HG02642 (cell line): ENCODE measurements around the gene NTF4.
A peak's percentile ranks its signal among the peaks of the same experiment; 100 is the strongest.

Source experiments
- ATAC-seq: cut with Tn5 transposase; IDR thresholded peaks from one replicate; pipeline ENCODE4 v1.9.1; 2021; ENCODE audit warnings: mild to moderate bottlenecking; ENCODE audit not compliant: unreplicated experiment, poor library complexity

Gene NTF4, protein sequence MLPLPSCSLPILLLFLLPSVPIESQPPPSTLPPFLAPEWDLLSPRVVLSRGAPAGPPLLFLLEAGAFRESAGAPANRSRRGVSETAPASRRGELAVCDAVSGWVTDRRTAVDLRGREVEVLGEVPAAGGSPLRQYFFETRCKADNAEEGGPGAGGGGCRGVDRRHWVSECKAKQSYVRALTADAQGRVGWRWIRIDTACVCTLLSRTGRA

DNA sequence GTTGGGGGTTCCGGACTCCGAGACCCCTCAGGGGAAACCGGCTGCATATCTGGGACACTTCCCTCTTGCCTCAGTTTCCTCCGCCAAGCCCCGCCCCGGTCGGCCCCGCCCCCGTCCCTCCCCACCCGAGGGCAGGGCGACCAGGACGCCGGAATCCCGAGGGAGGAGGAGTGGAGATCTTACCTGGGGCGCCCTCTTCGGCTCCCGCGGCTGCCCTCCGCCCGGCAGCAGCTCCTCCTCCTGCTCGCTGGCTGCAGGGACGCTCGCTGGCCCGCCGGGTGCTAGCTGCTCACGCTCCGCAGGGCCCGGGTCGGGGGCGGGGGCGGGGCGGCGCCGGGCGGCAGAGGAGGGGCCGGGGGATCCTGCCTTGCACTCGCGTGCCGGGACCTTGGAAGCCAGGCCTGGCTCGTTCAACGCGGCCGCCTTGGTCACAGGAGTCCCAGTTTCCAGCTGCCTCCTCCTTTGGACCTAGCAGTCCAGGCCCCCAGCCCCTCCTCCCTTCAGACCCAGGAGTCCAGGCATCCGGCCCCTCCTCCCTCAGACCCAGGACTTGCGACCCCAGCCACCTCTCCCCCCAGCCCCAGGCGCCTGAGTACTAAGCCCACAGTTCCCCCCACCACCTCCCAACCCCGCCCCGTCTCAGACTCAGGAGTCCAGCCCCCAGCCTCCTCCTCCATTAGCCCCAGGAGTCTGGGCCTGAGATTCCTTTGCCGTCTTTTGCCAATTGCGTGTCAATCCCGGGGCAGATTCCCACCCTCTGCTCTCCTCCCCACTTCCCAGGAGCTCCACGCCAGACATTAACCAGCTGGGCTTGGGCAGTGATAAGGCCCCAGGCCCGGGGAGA, at the start of gene NTF4:
NTF4 (minus strand) TSS at position 51 of the 844 bp plus-strand sequence. CDS start 2,821 bp downstream, outside the sequence.
- ATAC-seq, result no peak

DNA sequence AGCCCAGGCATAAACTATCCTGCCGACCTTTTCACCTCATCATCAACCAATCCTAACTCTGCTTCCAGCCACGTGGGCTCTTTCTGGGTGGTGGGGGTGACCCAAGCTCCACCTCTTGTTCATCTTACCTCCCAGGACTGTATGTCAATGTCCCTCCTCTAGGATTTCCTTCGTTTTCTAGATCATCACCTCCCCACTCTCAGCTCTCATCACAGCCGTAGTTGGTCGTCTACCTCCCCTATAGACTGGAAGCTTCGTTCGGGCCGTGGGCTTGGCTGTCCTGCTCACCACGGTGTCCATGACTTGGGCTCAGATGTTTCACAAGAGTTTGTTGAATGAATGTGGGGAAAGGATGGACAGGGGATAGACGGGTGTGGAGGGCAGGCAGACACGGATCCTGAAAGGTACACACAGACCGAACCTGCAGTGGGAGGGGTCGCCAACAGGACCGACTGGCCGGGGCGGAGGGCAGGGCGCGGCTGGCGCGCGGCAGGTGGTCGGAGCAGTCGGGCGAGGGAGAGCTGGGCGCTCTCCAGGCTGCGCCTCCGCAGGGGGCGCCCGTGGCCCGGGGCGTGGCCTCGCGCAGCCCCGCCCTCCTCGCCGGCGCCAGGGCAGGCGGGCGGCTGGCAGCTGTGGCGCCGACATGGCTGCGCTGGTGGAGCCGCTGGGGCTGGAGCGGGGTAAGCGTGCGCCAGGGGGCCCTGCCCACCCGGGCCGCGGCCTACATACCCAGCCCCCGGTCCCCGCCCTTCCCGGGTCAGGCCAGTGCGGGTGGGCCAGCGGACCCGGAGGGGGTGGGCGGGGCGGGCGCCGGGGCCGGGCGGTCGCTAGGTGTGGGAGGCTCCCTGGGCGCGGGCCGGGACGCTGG, 49.4 kb upstream of the NTF4 start, which contains the start of gene LIN7B:
LIN7B (plus strand) TSS at position 609 of the 868 bp plus-strand sequence; CDS start at position 644, 35 bp downstream.
- peak; percentile 50 for ATAC-seq

DNA sequence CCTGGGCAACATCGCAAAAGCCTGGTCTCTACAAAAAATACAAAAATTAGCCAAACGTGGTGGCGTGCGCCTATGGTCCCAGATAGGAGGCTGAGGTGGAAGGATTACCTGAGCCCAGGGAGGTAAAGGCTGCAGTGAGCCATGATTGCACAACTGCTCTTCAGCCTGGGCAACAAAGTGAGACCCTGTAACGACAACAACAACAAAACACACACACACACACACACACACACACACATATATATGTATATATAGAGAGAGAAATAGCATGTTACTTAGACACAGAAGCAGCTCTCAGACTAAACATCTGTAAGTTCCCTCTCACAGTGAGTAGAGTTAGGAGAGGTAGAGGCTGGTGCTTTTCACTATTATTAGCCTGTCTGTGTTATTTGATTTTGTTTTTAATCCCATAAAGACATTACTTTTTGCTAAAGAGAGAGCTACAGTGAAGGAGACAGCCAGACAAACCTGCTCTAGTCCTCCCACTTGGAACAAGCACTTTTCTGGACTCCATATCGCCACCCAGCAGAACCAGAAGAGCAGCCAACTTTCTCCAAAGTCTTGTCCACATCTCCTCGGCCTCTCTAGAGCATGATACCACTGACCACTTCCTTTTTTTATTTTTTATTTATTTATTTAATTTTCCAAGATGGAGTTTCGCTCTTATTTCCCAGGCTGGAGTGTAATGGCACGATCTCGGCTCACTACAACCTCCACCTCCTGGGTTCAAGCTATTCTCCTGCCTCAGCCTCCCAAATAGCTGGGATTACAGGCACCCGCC, 46.8 kb upstream of the NTF4 start:
- ATAC-seq, result no peak

DNA sequence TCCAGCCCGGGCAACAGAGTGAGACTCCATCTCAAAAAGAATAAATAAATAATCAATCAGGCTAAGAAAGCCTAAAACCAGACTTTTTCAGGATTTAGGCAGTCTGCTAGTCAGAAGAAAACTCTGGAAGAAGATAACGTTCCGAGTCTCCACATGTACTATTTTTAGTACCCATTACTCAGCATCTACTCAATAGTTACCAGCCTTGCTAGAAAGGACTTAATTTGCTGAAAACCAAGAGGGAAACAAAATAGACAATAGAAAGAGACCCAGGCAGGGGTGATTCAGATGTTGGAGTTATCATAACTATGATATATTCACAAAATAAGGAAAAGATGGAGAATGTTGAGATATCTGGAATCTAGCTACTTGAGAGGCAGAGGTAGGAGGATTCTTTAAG, 45.9 kb upstream of the NTF4 start:
- ATAC-seq, result no peak

DNA sequence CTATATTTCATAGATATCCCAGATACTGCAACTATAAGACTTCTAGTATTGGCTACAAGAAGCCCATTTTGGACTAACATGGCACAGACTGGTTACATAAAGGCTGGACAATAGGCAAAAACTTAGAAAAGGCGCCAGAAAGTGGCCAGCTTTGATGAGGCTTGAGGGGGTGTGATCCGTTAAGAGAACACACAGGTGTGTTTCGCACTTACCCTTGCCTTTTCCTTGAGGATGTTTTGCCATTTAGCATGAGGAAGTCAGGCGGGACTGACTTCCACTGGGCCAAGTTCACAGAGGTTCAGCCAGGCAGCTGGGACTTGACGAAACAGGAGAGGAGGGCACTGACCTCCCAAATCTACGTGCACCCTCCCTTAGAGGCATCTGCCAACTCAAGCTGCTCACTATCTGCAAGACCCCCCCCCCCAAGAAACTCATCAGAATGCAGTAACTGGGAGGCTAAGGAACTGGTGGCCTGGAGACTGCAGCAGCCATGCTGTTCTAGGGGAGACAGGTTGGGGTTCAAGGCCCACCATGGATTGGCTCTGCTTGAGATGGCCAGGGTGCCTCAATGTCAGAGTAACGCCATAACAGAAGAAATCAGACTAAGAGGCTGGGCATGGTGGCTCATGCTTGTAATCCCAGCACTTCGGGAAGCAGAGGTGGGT, 45.1 kb upstream of the NTF4 start:
- ATAC-seq, result no peak

DNA sequence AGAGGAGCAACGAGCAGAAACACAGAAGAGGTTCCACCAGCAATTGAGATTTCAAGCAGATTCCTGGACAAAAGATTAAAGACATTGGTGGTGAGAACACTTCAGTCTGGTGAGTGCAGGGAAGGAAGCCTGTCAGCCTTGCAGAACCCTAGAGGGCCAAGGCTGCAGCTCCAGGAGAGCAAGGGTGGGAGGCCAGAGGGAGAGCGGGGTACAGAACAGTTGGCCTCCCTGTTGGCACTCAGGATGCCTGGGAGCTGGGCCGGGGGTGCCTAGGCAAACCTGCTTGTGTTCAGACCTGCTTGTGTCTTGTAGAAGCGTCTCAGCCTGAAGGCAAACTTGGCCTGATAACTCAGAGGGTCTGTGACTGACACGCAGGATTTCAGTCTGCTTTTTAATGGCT, 44.4 kb upstream of the NTF4 start:
- no peak for ATAC-seq

DNA sequence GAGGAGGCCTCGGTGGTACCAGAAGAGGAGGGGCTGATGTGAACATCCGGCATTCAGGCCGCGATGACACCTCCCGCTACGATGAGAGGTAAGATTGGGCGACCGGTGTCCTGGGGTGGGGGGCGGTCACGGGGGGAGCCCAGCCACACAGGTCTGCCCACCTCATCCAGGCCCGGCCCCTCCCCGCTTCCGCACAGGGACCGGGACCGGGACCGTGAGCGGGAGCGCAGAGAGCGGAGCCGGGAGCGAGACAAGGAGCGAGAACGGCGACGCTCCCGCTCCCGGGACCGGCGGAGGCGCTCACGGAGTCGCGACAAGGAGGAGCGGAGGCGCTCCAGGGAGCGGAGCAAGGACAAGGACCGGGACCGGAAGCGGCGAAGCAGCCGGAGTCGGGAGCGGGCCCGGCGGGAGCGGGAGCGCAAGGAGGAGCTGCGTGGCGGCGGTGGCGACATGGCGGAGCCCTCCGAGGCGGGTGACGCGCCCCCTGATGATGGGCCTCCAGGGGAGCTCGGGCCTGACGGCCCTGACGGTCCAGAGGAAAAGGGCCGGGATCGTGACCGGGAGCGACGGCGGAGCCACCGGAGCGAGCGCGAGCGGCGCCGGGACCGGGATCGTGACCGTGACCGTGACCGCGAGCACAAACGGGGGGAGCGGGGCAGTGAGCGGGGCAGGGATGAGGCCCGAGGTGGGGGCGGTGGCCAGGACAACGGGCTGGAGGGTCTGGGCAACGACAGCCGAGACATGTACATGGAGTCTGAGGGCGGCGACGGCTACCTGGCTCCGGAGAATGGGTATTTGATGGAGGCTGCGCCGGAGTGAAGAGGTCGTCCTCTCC, 43.2 kb upstream of the NTF4 start:
- ATAC-seq, result no peak

DNA sequence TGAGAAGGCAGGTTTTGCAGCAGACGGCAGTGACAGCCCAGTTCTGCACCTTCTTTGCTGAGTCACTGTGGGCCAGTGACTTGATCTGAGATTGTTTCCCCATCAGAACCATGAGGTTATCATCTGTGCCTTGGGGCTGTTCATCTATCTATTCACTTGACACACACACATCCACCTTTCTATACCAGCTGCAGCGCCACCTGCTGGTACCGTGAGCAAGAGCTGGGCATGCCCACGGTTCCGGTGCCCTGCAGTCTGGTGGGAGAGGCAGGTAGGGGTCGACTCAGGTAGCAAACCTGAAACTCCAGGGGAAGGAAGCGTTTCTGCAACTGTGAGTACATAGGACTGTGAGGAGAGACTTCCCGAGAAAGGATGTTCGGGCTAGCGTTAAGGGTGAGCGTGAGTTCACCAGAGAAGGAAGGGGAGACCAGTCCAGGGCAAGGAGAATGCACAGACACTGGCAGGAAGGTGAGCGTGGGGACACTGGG, 42.1 kb upstream of the NTF4 start:
- ATAC-seq, result no peak

DNA sequence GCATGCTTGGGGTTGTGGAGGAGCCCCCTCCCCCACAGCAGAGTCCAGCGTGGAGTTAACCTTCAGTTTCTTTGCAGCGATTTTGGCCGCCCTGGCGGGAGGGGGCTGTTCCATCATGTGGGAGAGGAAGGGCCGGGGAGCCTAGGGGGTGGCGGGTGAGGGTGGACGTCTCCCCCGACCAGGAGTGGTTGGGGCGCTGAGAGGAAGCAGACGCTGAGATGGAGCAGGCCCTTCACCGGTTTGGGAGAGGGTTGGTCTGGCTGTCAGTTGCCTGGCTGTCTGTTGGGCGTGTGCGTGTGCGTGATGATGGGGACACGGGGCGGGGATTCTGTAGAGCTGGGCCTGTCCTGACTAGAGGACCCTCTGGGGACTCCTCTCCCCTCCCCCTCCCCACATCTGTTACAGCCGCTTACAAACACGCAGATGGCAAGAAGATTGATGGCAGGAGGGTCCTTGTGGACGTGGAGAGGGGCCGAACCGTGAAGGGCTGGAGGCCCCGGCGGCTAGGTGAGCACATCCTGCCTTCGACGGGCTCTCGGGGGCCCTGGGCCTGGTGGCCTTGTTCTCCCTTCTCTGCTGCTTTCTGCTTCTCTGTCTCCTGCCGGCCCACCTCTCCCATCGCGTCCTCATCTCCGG, 39.7 kb upstream of the NTF4 start:
- no peak for ATAC-seq

DNA sequence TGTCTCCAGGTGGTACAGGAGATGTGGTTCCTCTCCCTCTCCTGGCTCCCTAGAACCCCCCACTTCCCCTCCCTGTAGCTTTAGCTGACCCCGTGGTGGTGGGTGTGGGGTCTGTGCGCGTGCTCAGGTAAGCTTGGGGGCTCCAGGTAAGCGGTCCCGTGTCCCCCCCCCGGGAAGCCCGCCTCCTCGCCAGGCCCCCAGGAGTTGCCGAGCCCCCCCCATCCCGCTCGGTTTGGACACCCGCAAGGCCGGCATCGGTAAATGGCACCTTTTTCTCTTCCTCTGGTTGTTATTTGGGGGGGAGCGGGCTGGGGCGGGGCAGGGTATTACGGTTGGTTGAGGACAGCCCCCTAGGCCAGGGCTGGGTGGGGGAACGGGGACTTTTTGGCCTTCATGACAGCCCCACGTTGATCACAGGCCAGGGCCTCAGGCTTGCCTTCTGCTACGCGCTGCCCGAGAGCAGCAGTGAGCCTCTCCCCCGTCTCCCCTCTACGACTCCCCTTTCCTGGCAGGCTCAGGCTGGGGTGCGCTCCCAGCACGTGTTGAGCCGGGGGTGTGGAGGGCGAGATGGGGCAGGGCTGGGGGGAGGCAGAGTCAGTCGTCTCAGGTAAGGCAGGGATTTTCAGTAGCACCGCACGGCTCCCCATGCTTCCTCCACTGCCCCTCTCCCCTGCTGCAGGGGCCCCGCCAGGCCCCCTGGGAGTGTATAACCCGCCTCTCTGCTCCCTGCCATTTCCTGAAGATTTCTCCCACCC, 38.9 kb upstream of the NTF4 start:
- ATAC-seq, result no peak

DNA sequence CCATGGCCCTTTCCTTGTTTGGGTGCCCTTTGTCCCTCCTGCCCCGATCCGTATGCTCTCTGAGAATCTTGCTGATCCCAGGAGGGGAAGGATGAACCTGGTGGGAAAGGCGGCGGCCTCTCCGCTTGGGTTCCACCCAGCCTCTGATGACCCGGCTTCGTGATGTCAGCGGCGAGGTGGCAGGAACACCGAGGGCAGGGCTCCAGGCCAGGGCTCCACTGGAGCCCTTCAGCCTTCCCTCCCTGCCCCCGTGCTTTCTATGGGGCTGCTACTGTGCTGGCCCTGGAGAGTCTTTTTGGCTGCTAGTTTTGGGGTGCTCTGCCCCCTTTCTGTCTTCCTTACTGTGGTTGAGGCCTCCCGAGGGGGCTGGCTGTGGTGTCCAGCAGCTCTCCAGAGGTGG, 37.7 kb upstream of the NTF4 start:
- no peak for ATAC-seq

DNA sequence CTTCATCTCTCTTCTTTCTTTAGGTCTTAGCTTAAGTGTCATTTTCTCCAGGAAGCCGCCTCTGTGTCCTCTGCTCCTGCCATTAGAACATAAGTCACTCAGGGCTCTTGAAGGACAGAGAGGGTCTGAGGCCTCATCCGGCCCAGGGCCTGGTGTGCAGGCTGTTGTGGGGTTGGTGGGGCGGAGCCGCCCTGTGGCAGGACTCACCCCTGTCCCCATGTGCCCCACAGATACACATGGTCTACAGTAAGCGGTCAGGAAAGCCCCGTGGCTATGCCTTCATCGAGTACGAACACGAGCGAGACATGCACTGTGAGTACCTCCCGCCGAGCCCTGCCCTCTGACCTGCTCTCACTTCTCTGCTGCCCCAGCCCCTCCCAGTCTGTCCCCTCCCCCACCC, 36.5 kb upstream of the NTF4 start:
- ATAC-seq, result no peak

DNA sequence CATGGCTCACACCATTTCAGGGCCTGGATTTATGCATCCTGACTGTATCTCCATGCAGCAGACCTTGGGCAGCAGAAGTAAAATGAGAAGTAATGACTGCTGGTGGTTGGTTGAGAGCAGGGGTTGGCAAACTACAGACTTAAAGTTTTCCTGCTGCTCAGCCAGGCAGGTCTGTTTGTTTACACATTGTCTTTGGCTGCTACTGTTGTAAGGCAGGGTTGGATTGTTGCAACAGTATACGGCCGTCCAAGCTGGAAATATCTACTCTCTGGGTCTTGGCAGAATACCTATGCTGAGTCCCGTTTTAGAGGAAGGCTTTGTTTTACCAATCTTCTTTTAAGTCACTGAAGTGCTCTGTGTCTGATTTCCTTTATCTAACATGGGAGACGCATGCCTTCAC, 34.2 kb upstream of the NTF4 start:
- ATAC-seq, result no peak

DNA sequence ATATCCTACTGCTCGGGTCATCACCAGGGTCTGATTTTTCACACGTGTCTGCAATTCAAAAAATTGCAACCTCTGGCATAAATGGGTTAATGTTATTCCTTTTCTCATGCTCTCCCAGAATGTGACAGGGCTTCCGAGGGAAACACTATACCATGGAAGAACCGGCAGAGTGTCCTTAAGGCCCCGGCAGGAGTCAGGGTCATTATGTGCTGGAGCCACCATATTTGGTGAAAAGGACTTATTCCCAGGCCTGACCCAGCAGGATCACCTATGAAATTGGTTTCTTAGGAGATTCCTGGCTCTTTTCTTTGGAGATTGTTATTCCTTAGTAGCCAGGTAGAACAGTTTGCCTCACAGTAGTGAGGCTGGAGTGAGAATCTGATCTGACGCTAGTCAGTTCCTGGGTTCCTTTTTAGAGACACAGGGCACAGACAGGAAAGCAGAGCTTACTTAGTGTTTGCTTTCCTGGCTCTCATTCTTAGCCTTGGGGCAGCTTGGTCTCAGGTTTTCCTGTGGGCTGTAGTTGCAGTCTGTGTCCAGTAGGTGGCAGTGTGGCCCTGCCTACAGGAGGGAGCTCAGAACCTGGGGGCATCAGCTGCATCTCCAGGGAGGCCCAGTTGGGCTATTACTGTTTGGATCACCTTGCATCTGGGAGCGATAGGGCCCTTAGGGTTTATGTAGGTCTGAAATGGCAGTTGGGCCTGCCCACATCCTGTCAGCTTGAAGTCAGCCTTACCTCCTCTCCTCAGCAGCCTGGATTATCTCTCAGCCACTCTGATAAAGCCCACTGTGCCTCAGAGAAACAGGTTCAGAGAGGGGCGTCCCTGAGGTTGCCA, 33.1 kb upstream of the NTF4 start:
- peak; percentile 47 for ATAC-seq

DNA sequence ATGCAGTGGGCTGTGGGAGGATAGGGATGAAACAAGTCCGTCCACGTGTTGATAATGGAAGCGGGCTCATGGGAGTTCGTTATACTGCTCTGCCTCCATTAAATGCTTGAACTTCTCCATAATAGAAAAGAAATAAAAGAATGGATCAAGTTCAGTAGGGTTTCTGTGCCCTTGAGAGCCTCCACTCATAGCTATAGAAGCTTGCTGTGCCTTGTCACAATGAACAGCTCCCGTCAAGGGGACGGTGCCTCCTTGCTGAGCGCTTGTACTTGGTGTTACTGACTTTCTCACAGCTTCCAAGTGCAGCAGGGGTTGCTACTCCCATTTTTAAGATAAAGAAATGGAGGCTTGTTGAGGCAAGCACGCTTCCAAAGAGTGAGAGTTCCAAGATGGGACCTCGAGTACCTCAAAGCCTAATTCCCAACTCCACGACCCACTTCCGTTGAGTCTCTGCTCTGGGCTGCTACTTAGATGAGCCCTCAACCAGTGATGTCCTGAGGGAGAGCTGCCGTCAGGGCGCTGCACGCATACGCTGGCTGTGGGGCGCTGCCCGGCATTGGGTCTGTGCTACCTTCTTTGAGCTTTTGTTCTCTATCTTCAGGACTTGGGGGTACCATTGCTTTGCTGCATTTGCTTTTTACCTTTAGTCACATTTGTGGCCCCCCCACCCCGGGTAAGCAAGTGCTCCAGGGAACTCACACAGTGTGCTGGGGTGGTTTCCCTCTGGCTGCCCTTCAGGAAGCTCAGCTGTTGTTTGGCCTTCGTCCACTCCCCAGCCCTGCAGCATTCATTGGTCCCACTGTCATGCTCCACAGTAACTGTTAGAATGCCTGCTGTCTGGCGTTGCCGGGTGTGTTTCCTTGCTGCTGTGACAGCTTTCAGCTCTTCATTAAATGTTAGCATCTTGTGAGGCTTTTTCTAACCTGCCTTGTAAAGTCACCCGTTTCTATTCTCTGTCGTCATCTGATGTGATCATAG, 30.2 kb upstream of the NTF4 start:
- no peak for ATAC-seq
